ENCODE results near the gene HDC.

The HDC gene, protein sequence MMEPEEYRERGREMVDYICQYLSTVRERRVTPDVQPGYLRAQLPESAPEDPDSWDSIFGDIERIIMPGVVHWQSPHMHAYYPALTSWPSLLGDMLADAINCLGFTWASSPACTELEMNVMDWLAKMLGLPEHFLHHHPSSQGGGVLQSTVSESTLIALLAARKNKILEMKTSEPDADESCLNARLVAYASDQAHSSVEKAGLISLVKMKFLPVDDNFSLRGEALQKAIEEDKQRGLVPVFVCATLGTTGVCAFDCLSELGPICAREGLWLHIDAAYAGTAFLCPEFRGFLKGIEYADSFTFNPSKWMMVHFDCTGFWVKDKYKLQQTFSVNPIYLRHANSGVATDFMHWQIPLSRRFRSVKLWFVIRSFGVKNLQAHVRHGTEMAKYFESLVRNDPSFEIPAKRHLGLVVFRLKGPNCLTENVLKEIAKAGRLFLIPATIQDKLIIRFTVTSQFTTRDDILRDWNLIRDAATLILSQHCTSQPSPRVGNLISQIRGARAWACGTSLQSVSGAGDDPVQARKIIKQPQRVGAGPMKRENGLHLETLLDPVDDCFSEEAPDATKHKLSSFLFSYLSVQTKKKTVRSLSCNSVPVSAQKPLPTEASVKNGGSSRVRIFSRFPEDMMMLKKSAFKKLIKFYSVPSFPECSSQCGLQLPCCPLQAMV

GRCh38 chr15:50265620-50266019, at the start of gene HDC:
Gene HDC (minus strand): TSS chr15:50265726. CDS start chr15:50265623, 103 bp downstream.
- DNase-seq (ENCODE audit: low spot score), result no peak

GRCh38 chr15:50312636-50313035, 47.1 kb upstream of the HDC start:
- DNase-seq (ENCODE audit: low spot score), result no peak

GRCh38 chr15:50307799-50308198, 42.3 kb upstream of the HDC start:
- DNase-seq (ENCODE audit: low spot score), result no peak

GRCh38 chr15:50304836-50305235, 39.3 kb upstream of the HDC start:
- no peak for DNase-seq (ENCODE audit: low spot score)

DNA sequence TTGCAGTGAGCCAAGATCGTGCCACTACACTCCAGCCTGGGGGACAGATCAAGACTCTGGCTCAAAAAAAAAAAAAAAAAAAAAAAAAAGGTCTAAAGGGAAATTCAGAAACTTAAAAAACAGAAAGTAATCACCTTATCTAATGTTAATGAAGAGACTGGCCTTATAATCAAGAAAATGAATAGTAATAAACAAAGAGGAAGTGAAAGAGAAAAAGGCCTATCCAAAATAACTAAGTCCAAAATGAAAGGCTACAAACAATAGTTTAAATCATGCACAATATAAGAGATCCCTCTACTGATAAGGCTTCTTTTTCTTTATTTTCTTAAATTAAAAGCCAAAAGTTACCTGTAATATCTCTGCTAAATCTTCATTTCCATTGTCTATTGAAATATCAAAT, 37.1 kb upstream of the HDC start:
- DNase-seq (ENCODE audit: low spot score), result no peak

DNA sequence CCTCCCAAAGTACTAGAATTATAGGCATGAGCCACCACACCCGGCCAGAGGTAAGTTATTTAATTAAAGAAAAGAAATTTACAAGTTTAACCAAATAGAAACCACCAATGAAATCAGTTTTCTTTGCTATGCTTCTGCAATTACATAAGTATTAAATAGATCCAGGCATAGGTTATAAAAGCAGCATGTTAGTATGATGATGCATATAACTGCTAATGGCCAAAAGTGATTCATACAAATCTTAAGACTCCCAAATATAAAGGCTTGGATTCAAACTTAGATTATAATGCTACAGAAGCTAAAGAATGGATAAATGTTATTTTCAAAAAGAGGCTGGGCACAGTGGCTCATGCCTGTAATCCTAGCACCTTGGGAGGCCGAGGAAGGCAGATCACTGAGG, 32.8 kb upstream of the HDC start:
- no peak for DNase-seq (ENCODE audit: low spot score)

- DNase-seq (ENCODE audit: low spot score), result no peak
Observed at GRCh38 chr15:50295966-50296365, 30.4 kb upstream of the HDC start.

DNA sequence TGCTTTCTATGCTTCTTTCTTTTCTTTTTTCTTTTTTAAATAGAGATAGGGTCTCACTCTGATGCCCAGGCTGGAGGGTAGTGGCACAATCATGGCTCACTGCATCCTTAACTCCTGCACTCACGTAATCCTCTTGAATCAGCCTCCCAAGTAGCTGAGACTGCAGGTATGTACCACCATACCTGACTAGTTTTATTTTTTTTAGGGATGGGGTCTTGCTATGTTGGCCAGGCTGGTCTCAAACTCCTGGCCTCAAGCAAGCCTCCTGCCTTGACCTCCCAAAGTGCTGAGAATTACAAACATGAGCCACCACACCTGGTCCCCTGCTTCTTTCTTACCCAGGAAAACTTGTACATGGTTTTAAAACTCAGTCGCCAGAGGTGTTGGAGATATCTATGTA, 24.2 kb upstream of the HDC start:
- no peak for DNase-seq (ENCODE audit: low spot score)

GRCh38 chr15:50287324-50288116, 22.0 kb upstream of the HDC start:
- no peak for DNase-seq (ENCODE audit: low spot score)

DNA sequence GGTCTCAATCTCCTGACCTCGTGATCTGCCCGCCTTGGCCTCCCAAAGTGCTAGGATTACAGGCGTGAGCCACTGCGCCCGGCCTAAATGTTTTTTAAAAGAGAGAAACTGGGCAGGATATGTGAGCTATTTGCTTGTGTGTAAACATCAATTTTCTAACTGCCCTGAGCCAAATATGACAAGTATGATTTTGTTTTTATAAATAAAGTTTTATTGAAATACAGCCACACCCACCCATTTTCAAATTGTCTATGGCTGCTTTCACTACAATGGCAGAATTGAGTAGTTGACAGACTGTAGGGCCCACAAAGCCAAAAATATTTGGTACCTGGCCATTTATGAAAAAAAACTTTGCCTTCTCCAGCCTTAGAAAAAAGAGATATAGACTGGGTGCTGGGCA, 15.9 kb upstream of the HDC start:
- no peak for DNase-seq (ENCODE audit: low spot score)

- no peak for DNase-seq (ENCODE audit: low spot score)
Observed at GRCh38 chr15:50280271-50280670, 14.7 kb upstream of the HDC start.

GRCh38 chr15:50278496-50278895, 13.0 kb upstream of the HDC start:
- DNase-seq (ENCODE audit: low spot score), result no peak

- no peak for DNase-seq (ENCODE audit: low spot score)
Observed at GRCh38 chr15:50277370-50277769, 11.8 kb upstream of the HDC start.

DNA sequence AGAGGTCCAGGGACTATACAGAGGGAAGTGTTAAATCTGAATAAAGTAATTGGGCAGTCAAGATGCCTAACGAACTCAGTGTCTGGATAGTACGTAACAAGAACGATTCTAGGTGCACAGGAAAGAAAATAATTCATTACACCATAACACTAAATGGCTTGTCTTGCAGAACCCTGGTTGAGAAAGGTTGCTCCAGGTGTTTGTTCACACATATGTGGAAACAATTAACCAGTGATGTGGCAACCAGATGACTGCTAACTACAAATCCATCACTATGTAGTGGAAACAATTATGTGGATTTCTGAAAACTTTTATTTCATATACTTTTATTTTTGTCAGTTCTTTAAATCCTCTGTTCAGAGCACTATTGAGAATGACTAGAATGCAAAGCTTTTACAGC, 10.4 kb upstream of the HDC start:
- no peak for DNase-seq (ENCODE audit: low spot score)

GRCh38 chr15:50275091-50275490, 9.6 kb upstream of the HDC start:
- DNase-seq (ENCODE audit: low spot score), result no peak

- no peak for DNase-seq (ENCODE audit: low spot score)
Observed at GRCh38 chr15:50267577-50267976, 2.1 kb upstream of the HDC start.

- DNase-seq (ENCODE audit: low spot score), result no peak
Observed at GRCh38 chr15:50262533-50262932, 3.0 kb downstream of the HDC start.

GRCh38 chr15:50261981-50262380, 3.5 kb downstream of the HDC start:
- no peak for DNase-seq (ENCODE audit: low spot score)

DNA sequence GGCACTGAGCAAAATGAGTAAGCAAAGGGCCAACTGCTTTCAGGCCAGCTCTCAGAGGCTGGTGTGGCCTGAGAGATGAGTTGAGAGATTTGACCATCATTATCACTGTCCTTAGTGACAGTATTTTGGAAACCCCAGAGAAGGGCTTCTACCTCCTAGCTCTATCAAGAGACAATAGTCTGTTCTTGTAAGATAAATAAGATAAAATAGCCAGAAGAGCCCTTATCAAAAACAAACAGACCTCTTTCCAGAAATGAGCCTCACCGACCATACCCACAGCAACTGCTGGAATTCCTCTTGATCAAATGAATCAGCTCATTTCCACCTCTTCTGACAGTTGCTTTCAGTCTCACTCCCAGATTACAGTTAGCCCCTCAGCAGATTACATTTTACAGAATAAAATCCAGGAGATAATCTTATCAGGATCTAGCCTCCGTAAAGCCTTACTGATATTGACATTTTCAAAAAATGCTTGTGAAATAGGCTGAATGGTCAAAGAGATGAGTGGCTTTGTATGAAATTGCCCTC, 4.5 kb downstream of the HDC start:
- no peak for DNase-seq (ENCODE audit: low spot score)

- no peak for DNase-seq (ENCODE audit: low spot score)
Observed at GRCh38 chr15:50259276-50259675, 6.2 kb downstream of the HDC start.

DNA sequence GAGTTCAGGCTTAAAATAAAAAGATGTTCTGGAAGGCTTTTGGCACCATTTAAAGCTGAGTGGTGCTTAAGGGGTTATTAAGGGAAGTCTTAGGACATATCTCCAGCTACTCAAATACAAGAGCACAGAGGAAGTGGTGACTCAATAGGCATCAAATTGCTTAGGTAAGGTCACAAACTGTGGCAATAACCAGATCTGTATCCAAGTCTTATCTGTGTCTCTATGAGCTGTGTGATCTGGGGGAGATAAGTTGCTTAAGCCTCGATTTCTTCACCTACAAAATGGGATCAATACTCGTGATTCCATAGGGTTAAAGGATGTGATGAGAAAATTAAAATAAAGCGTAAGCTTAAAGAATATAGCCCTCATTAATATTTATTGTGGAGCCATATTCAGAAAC, 7.6 kb downstream of the HDC start:
- DNase-seq (ENCODE audit: low spot score), result no peak

- DNase-seq (ENCODE audit: low spot score), result no peak
Observed at GRCh38 chr15:50257332-50257731, 8.2 kb downstream of the HDC start.

Measured in NAMALWA (cell line).